CD1c-positive myeloid dendritic cell (primary cell): ENCODE results near the gene TMEM176B.
A peak's percentile ranks its signal among the peaks of the same experiment; 100 is the strongest.
"Not testable (repeated sequence)": the region's sequence is repeated elsewhere in the genome, so short reads cannot be mapped to it uniquely, and the experiment has no call there.

Source experiments
- DNase-seq: peaks from one replicate; pipeline ENCODE4 v3.0.0-alpha.2; 2016; ENCODE audit errors: extremely low spot score

Gene TMEM176B

GRCh38 chr7:150823043-150823442 is 22.9 kb upstream of the TMEM176B start:
- no peak for DNase-seq

- DNase-seq = no peak
Measured at GRCh38 chr7:150820578-150821198, 20.5 kb upstream of the TMEM176B start.

- no peak for DNase-seq
Measured at GRCh38 chr7:150820148-150820547, 20.0 kb upstream of the TMEM176B start.

- DNase-seq = no peak
Measured at GRCh38 chr7:150818971-150819370, 18.8 kb upstream of the TMEM176B start.

GRCh38 chr7:150814328-150815001 is 14.3 kb upstream of the TMEM176B start:
- no peak for DNase-seq

- DNase-seq = not testable (repeated sequence)
Measured at GRCh38 chr7:150807616-150808438, 7.7 kb upstream of the TMEM176B start.

GRCh38 chr7:150806863-150807262 is 6.7 kb upstream of the TMEM176B start:
- no peak for DNase-seq

- no peak for DNase-seq
Measured at GRCh38 chr7:150806454-150806853, 6.3 kb upstream of the TMEM176B start.

GRCh38 chr7:150805864-150806263 is 5.7 kb upstream of the TMEM176B start:
- DNase-seq = no peak

GRCh38 chr7:150804802-150805201 is 4.6 kb upstream of the TMEM176B start:
- DNase-seq = no peak

GRCh38 chr7:150803161-150803860 is 3.1 kb upstream of the TMEM176B start:
- no peak for DNase-seq

- no peak for DNase-seq
Measured at GRCh38 chr7:150801946-150802771, 2.0 kb upstream of the TMEM176B start.

- DNase-seq = peak; percentile 30
Measured at GRCh38 chr7:150801242-150801945, 1.2 kb upstream of the TMEM176B start.

GRCh38 chr7:150800581-150801241 is 547 bp upstream of the TMEM176B start, which contains the start of gene TMEM176A:
TMEM176A (plus strand) TSS chr7:150800769; CDS start chr7:150801551, 782 bp downstream.
- DNase-seq = no peak

- no peak for DNase-seq
Measured at GRCh38 chr7:150799156-150799555, 1.0 kb downstream of the TMEM176B start.

GRCh38 chr7:150797661-150798060 is 2.5 kb downstream of the TMEM176B start:
- DNase-seq = no peak

GRCh38 chr7:150793569-150794238 is 6.5 kb downstream of the TMEM176B start:
- DNase-seq = no peak

- DNase-seq = no peak
Measured at GRCh38 chr7:150791746-150792452, 8.3 kb downstream of the TMEM176B start.

GRCh38 chr7:150791304-150791703 is 8.9 kb downstream of the TMEM176B start:
- no peak for DNase-seq
